Breast epithelium (tissue), 4 donors: ENCODE results near the gene RICTOR. TPM values are rescaled to one million over a fixed set of nuclear protein-coding genes. Genes with fewer than 3 reads are reported as not detected.

Experiments
- DNase-seq, 2 donors: peaks; one replicate each; pipeline ENCODE4 v3.0.0-alpha.2; 2019; ENCODE audit warnings: low spot score in 2 of 2
- H3K27ac ChIP-seq, 2 donors: fragments of 200-600 bp; sonication (generic) in 1 of 2; one replicate each; pipeline ENCODE4 v1.5.1; 2016 to 2019; ENCODE audit warnings: mild to moderate bottlenecking in 1 of 2
- H3K27me3 ChIP-seq, 2 donors: fragments of 200-600 bp; sonication (generic) in 1 of 2; one replicate each; pipeline versions ENCODE4 v1.5.1 to v1.6.0; 2017 to 2019; ENCODE audit warnings: control low read depth in 1 of 2, mild to moderate bottlenecking in 1 of 2
- H3K36me3 ChIP-seq: fragments of 200-600 bp; one replicate; pipeline ENCODE4 v1.5.1; 2019
- H3K4me1 ChIP-seq, 2 donors: fragments of 200-600 bp; sonication (generic); one replicate each; pipeline ENCODE4 v1.5.1; 2016 to 2019; ENCODE audit warnings: control low read depth in 1 of 2
- H3K4me3 ChIP-seq, 3 donors: fragments of 200-600 bp; sonication (generic); 1 replicate in 2 of 3; 2 replicates in 1 of 3; pipeline ENCODE4 v1.5.1; 2016 to 2019; ENCODE audit warnings: mild to moderate bottlenecking in 3 of 3, moderate library complexity in 2 of 3
- H3K9me3 ChIP-seq, 2 donors: fragments of 200-600 bp; sonication (generic) in 1 of 2; one replicate each; pipeline ENCODE4 v1.5.1; 2016 to 2019; ENCODE audit warnings: control low read depth in 1 of 2
- CTCF ChIP-seq, 3 donors: fragments of 450-650 bp; IDR thresholded peaks; one replicate each; pipeline ENCODE4 v1.5.1; 2016 to 2017; ENCODE audit warnings: antibody characterized with exemption in 3 of 3, mild to moderate bottlenecking in 3 of 3, moderate library complexity in 3 of 3
- POLR2A ChIP-seq: fragments of 450-650 bp; IDR thresholded peaks from one replicate; pipeline ENCODE4 v1.6.1; 2016; ENCODE audit warnings: antibody characterized with exemption, mild to moderate bottlenecking, moderate library complexity
- POLR2AphosphoS5 ChIP-seq, 3 donors: sonication (generic); formaldehyde crosslinking; IDR thresholded peaks; one replicate each; pipeline ENCODE4 v1.6.1; 2017; ENCODE audit warnings: antibody characterized with exemption in 3 of 3
- intact Hi-C: fragments of 100-400 bp; cut with DNase I; formaldehyde crosslinking; loops from one replicate; pipeline ENCODE4 v1.15.1; 2023; ENCODE audit warnings: low total_unique reads
- total RNA-seq, 3 donors: library from RNA; depleted of rRNA; stranded (reverse); fragments of >200 nt; gene quantifications; one replicate each; pipeline ENCODE4 v1.1.0, GENCODE V29; 2016

The RICTOR gene
- total RNA-seq, 3 donors from 2014 or later: 39.0 to 79.2 (median 58.7) TPM

GRCh38 chr5:38906503-38906902 lies 167.7 kb downstream of the RICTOR start:
- intact Hi-C loops: no loop called here
- no peaks in the 10 kb centered on the region for H3K27me3 ChIP-seq
- TF ChIP-seq CTCF (IDR thresholded peaks at IDR 0.05) (no peak), POLR2A (no peak)
- DNase-seq: no peak
- no peaks in the 10 kb centered on the region for H3K36me3 ChIP-seq
- no peak overlapping the region for H3K4me3 ChIP-seq
- H3K27ac ChIP-seq: no peak overlapping the region
- H3K9me3 ChIP-seq: peaks cover 0 to 7% of the 10 kb centered on the region in 2 donors
- no peaks in the 10 kb centered on the region for H3K4me1 ChIP-seq

GRCh38 chr5:38905516-38905915 lies 168.7 kb downstream of the RICTOR start:
- TF ChIP-seq CTCF (IDR thresholded peaks at IDR 0.05) (no peak), POLR2AphosphoS5 (IDR thresholded peaks at IDR 0.05) (no peak), POLR2A (no peak)
- H3K4me1 ChIP-seq: no peaks in the 10 kb centered on the region
- H3K4me3 ChIP-seq: no peak overlapping the region
- H3K36me3 ChIP-seq: no peaks in the 10 kb centered on the region
- intact Hi-C loops: no loop called here
- no peak for DNase-seq
- H3K27me3 ChIP-seq: no peaks in the 10 kb centered on the region
- no peak overlapping the region for H3K27ac ChIP-seq
- H3K9me3 ChIP-seq: peaks cover 0 to 7% of the 10 kb centered on the region in 2 donors

GRCh38 chr5:38899936-38900335 lies 174.3 kb downstream of the RICTOR start:
- DNase-seq: no peak
- intact Hi-C loops: no loop called here
- H3K4me1 ChIP-seq: no peaks in the 10 kb centered on the region
- H3K27me3 ChIP-seq: no peaks in the 10 kb centered on the region
- no peak overlapping the region for H3K27ac ChIP-seq
- TF ChIP-seq POLR2AphosphoS5 (IDR thresholded peaks at IDR 0.05) (no peak), CTCF (IDR thresholded peaks at IDR 0.05) (no peak), POLR2A (no peak)
- H3K4me3 ChIP-seq: no peak overlapping the region
- H3K9me3 ChIP-seq: peaks cover 0 to 17% of the 10 kb centered on the region in 2 donors
- no peaks in the 10 kb centered on the region for H3K36me3 ChIP-seq

- H3K27ac ChIP-seq: no peak overlapping the region
- H3K27me3 ChIP-seq: no peaks in the 10 kb centered on the region
- no peaks in the 10 kb centered on the region for H3K36me3 ChIP-seq
- intact Hi-C loops: no loop called here
- TF ChIP-seq POLR2A (no peak), POLR2AphosphoS5 (IDR thresholded peaks at IDR 0.05) (no peak)
- no peak overlapping the region for H3K4me3 ChIP-seq
- no peaks in the 10 kb centered on the region for H3K4me1 ChIP-seq
- peaks cover 0 to 10% of the 10 kb centered on the region in 2 donors for H3K9me3 ChIP-seq
- no peak for DNase-seq
Observed at GRCh38 chr5:38896760-38897159, 177.4 kb downstream of the RICTOR start.

- intact Hi-C loops: no loop called here
- TF ChIP-seq POLR2AphosphoS5 (IDR thresholded peaks at IDR 0.05) (no peak), POLR2A (no peak), CTCF (IDR thresholded peaks at IDR 0.05) (no peak)
- no peak overlapping the region for H3K4me3 ChIP-seq
Observed at GRCh38 chr5:38892363-38892762, 181.8 kb downstream of the RICTOR start.

DNA sequence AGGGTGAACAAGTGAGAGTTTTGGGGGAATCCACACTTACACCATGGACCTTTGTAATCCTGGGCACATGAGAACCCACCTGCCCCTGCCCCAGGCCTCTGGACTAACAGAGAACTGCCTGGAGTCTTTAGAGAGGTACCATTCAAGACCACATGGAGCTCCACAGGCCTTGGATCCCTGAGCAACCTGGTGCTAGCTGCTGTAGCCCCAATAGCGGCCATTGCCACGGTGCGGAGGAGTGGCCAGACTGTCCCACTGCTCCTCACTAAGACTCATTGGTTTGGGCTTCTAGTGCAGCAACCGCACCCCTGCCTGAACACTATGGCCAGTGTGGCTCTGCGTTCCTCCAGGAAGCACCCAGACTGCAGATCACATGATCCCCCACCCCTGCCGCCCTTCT lies 182.6 kb downstream of the RICTOR start:
- TF ChIP-seq POLR2AphosphoS5 (IDR thresholded peaks at IDR 0.05): no peak
- TF ChIP-seq CTCF (IDR thresholded peaks at IDR 0.05): no peak
- no peak for TF ChIP-seq POLR2A
- DNase-seq: no peak
- intact Hi-C loops: no loop called here
- Histone ChIP-seq H3K4me1 (no peaks in the 10 kb centered on the region), H3K4me3 (no peak overlapping the region), H3K9me3 (peaks cover 0 to 9% of the 10 kb centered on the region in 2 donors), H3K27me3 (no peaks in the 10 kb centered on the region), H3K27ac (no peak overlapping the region), H3K36me3 (no peaks in the 10 kb centered on the region)

More at GRCh38 chr5:38892363-38892762, 181.8 kb downstream of the RICTOR start:
- DNase-seq: no peak
- Histone ChIP-seq H3K4me1 (no peaks in the 10 kb centered on the region), H3K36me3 (no peaks in the 10 kb centered on the region), H3K27ac (no peak overlapping the region), H3K9me3 (peaks cover 0 to 10% of the 10 kb centered on the region in 2 donors), H3K27me3 (no peaks in the 10 kb centered on the region)
